Naive thymus-derived CD8-positive, alpha-beta T cell (primary cell): ENCODE measurements around the gene ATP8A2. TPM values are rescaled to one million over a fixed set of nuclear protein-coding genes. Genes with fewer than 3 reads are reported as not detected.
"Not testable (repeated sequence)": the region's sequence is repeated elsewhere in the genome, so short reads cannot be mapped to it uniquely, and the experiment has no call there.

Experiments
- ATAC-seq, 2 donors: fragments of 150-1000 bp; cut with Tn5 transposase in 1 of 2; sonication (Bioruptor Pico), chemical (Tn5 transposase) in 1 of 2; 1 replicate in 1 of 2; 2 replicates in 1 of 2; pipeline ENCODE4 v1.10.0; 2021; ENCODE audit warnings: mild to moderate bottlenecking in 2 of 2, moderate library complexity in 2 of 2
- POLR2A ChIA-PET: fragments of 350-600 bp; sonication (Branson Sonifier 250); formaldehyde crosslinking; loops from one replicate; lab custom pipeline; 2021; ENCODE audit warnings: antibody characterized with exemption; lab: Charles Lee
- DNase-seq, 10 donors: peaks; one replicate each; pipeline versions ENCODE4 v3.0.0 to v3.0.0-alpha.2; 2020 to 2022
- H3K27ac Mint-ChIP-seq, 10 donors: one replicate each; pipeline ENCODE4 v1.8.0; 2020 to 2022; ENCODE audit warnings: mild to moderate bottlenecking in 10 of 10, mixed read lengths in 10 of 10, moderate library complexity in 4 of 10, inconsistent platforms in 1 of 10
- H3K27me3 Mint-ChIP-seq, 5 donors: one replicate each; pipeline ENCODE4 v1.8.0; 2021 to 2022; ENCODE audit warnings: mixed read lengths in 5 of 5
- H3K36me3 Mint-ChIP-seq, 3 donors: one replicate each; pipeline ENCODE4 v1.8.0; 2020 to 2022; ENCODE audit warnings: mixed read lengths in 3 of 3, mild to moderate bottlenecking in 2 of 3, inconsistent platforms in 1 of 3
- H3K4me1 Mint-ChIP-seq, 4 donors: one replicate each; pipeline ENCODE4 v1.8.0; 2021 to 2022; ENCODE audit warnings: mixed read lengths in 4 of 4
- H3K4me3 Mint-ChIP-seq, 10 donors: one replicate each; pipeline ENCODE4 v1.8.0; 2020 to 2022; ENCODE audit warnings: mild to moderate bottlenecking in 10 of 10, mixed read lengths in 10 of 10, moderate library complexity in 6 of 10, inconsistent platforms in 1 of 10
- H3K9me3 Mint-ChIP-seq, 9 donors: one replicate each; pipeline ENCODE4 v1.8.0; 2020 to 2022; ENCODE audit warnings: mixed read lengths in 9 of 9, mild to moderate bottlenecking in 3 of 9, inconsistent platforms in 1 of 9, moderate library complexity in 1 of 9
- polyA plus RNA-seq, 3 donors: library from polyadenylated mRNA; unstranded; fragments of 300-500 nt; fragmentation: Illumina TruSeq; gene quantifications; one replicate each; pipeline ENCODE4 v1.2.3, GENCODE V29; 2021
- total RNA-seq, 8 experiments: library from RNA in 2 of 8; stranded (reverse) in 2 of 8; gene quantifications; one replicate each; pipeline ENCODE4 v1.2.3 and lab custom pipeline; 2021 to 2026

ATP8A2 gene
- total and polyA plus RNA-seq, 5 experiments from 2014 or later = 0.69 to 3.8 (median 2.9) TPM

- POLR2A ChIA-PET = no interaction called here
- H3K36me3 Mint-ChIP-seq = peaks cover 0 to 14% (median 0%) of the 10 kb centered on the region in 3 donors
- peaks cover 0 to 7% (median 0%) of the 10 kb centered on the region in 9 donors for H3K9me3 Mint-ChIP-seq
- ATAC-seq = no peak
- DNase-seq = no peak
- H3K4me3 Mint-ChIP-seq = no peak overlapping the region
- H3K4me1 Mint-ChIP-seq = peaks cover 3 to 10% (median 4%) of the 10 kb centered on the region in 4 donors
- peaks cover 25 to 56% (median 33%) of the 10 kb centered on the region in 5 donors for H3K27me3 Mint-ChIP-seq
- H3K27ac Mint-ChIP-seq = no peak overlapping the region
Measured at GRCh38 chr13:25473864-25474263, 102.1 kb downstream of the ATP8A2 start.

DNA sequence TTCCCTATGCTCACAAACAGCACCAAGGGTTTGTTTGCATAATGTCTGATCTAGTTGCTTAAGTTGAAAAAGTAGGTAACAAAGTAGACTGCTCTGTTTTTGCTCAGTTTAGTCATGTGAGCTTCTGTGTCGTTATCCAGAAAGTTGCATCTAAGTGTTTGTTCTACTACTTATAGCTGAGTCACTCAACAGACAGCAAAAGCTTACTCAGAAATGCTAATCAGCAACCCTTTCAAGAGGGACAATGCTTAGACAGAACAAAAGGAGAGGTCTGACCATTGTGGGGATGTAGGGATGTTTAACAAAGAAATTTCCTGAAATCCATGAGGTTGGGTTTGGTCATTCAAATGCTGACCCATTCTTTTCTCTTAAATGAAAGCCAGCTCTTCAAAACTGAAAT is 106.4 kb downstream of the ATP8A2 start:
- DNase-seq (no peak), ATAC-seq (no peak)
- peaks cover 6 to 22% (median 13%) of the 10 kb centered on the region in 9 donors for H3K9me3 Mint-ChIP-seq
- H3K4me1 Mint-ChIP-seq = no peaks in the 10 kb centered on the region
- POLR2A ChIA-PET = no interaction called here
- H3K27ac Mint-ChIP-seq = no peak overlapping the region
- H3K27me3 Mint-ChIP-seq = peaks cover 7 to 41% (median 11%) of the 10 kb centered on the region in 5 donors
- H3K36me3 Mint-ChIP-seq = peaks cover 0 to 7% (median 2%) of the 10 kb centered on the region in 3 donors
- H3K4me3 Mint-ChIP-seq = no peak overlapping the region

- H3K27ac Mint-ChIP-seq = no peak overlapping the region
- H3K4me3 Mint-ChIP-seq = no peak overlapping the region
- no peak for DNase-seq
- no peaks in the 10 kb centered on the region for H3K36me3 Mint-ChIP-seq
- POLR2A ChIA-PET = no interaction called here
- no peaks in the 10 kb centered on the region for H3K4me1 Mint-ChIP-seq
- ATAC-seq = no peak
- peaks cover 0 to 1% (median 0%) of the 10 kb centered on the region in 9 donors for H3K9me3 Mint-ChIP-seq
- H3K27me3 Mint-ChIP-seq = peaks cover 12 to 45% (median 17%) of the 10 kb centered on the region in 5 donors
Measured at GRCh38 chr13:25489238-25489637, 117.5 kb downstream of the ATP8A2 start.

- POLR2A ChIA-PET = no interaction called here
- ATAC-seq = no peak
- no peak overlapping the region for H3K27ac Mint-ChIP-seq
Measured at GRCh38 chr13:25490236-25490635, 118.5 kb downstream of the ATP8A2 start.

GRCh38 chr13:25493931-25494640 is 122.3 kb downstream of the ATP8A2 start:
- ATAC-seq = no peak
- Mint-ChIP-seq H3K9me3 (peaks cover 0 to 1% (median 0%) of the 10 kb centered on the region in 9 donors), H3K4me1 (no peaks in the 10 kb centered on the region), H3K27me3 (peaks cover 9 to 50% (median 19%) of the 10 kb centered on the region in 5 donors), H3K27ac (no peak overlapping the region), H3K36me3 (no peaks in the 10 kb centered on the region), H3K4me3 (no peak overlapping the region)
- DNase-seq = no peak
- POLR2A ChIA-PET = no interaction called here

More at GRCh38 chr13:25490236-25490635, 118.5 kb downstream of the ATP8A2 start:
- Mint-ChIP-seq H3K9me3 (peaks cover 0 to 1% (median 0%) of the 10 kb centered on the region in 9 donors), H3K4me1 (no peaks in the 10 kb centered on the region), H3K36me3 (no peaks in the 10 kb centered on the region), H3K4me3 (no peak overlapping the region), H3K27me3 (peaks cover 12 to 44% (median 23%) of the 10 kb centered on the region in 5 donors)
- no peak for DNase-seq

DNA sequence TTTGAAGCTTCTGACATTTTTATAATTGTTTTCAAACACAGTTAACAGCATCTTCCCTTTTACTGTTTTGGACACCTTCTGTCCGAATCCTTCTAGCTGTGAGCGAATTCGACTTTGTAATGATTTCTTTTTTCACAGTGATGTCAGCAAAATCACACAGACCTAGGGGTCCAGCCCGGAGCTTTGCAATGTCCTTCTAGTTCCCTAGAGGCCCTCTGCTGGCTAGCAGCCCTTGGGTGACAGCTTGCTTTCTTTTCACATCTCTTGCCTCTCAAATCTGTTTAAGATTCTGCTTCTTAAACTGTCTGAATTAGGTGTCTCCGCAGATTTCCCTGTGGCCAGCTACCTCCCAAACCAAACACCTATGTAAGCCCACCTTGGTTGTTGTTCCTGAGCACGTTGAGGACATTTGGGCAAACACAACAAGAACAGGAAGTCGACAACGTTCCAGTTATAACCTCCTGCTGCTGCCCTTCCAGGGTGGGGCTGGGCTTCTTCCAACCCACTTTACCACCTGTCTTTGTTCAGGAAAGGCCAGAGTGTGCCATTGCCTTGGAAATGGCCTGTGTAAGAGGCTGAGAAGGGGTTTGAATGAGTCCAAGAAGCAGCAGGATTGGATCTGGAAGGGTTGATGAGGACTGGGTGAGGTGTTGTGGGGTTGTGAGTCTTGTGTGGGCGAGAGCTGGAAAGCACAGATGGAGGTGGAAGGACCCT is 123.1 kb downstream of the ATP8A2 start:
- DNase-seq (no peak), ATAC-seq (no peak)
- no peak overlapping the region for H3K27ac Mint-ChIP-seq
- POLR2A ChIA-PET = interaction anchor here (0.7 kb wide), 1 partner anchor 655 kb away, joined by 3 read pairs; no protein-coding TSS in a partner anchor
- no peaks in the 10 kb centered on the region for H3K9me3 Mint-ChIP-seq
- H3K27me3 Mint-ChIP-seq = peaks cover 6 to 50% (median 14%) of the 10 kb centered on the region in 5 donors
- H3K36me3 Mint-ChIP-seq = no peaks in the 10 kb centered on the region
- no peak overlapping the region for H3K4me3 Mint-ChIP-seq
- no peaks in the 10 kb centered on the region for H3K4me1 Mint-ChIP-seq

GRCh38 chr13:25501231-25501630 is 129.5 kb downstream of the ATP8A2 start:
- H3K4me1 Mint-ChIP-seq = no peaks in the 10 kb centered on the region
- ATAC-seq = no peak
- no peaks in the 10 kb centered on the region for H3K36me3 Mint-ChIP-seq
- POLR2A ChIA-PET = no interaction called here
- H3K27ac Mint-ChIP-seq = no peak overlapping the region
- H3K27me3 Mint-ChIP-seq = peaks cover 2 to 69% (median 13%) of the 10 kb centered on the region in 5 donors
- H3K9me3 Mint-ChIP-seq = no peaks in the 10 kb centered on the region
- H3K4me3 Mint-ChIP-seq = no peak overlapping the region
- DNase-seq = no peak

- POLR2A ChIA-PET = no interaction called here
Measured at GRCh38 chr13:25502031-25502430, 130.3 kb downstream of the ATP8A2 start.

GRCh38 chr13:25502551-25502950 is 130.8 kb downstream of the ATP8A2 start:
- ATAC-seq (no peak), DNase-seq (no peak)
- Mint-ChIP-seq H3K4me1 (no peaks in the 10 kb centered on the region), H3K4me3 (no peak overlapping the region), H3K27me3 (peaks cover 4 to 82% (median 14%) of the 10 kb centered on the region in 5 donors), H3K36me3 (no peaks in the 10 kb centered on the region), H3K9me3 (no peaks in the 10 kb centered on the region), H3K27ac (no peak overlapping the region)
- POLR2A ChIA-PET = no interaction called here

More at GRCh38 chr13:25502031-25502430, 130.3 kb downstream of the ATP8A2 start:
- Mint-ChIP-seq H3K27me3 (peaks cover 4 to 77% (median 14%) of the 10 kb centered on the region in 5 donors), H3K27ac (no peak overlapping the region), H3K4me1 (no peaks in the 10 kb centered on the region), H3K36me3 (no peaks in the 10 kb centered on the region), H3K9me3 (no peaks in the 10 kb centered on the region), H3K4me3 (no peak overlapping the region)
- ATAC-seq (no peak), DNase-seq (no peak)

GRCh38 chr13:25503856-25504255 is 132.1 kb downstream of the ATP8A2 start:
- no peak overlapping the region for H3K4me3 Mint-ChIP-seq
- DNase-seq (no peak), ATAC-seq (no peak)
- H3K27ac Mint-ChIP-seq = no peak overlapping the region
- POLR2A ChIA-PET = no interaction called here
- H3K9me3 Mint-ChIP-seq = no peaks in the 10 kb centered on the region
- no peaks in the 10 kb centered on the region for H3K4me1 Mint-ChIP-seq
- peaks cover 4 to 74% (median 18%) of the 10 kb centered on the region in 5 donors for H3K27me3 Mint-ChIP-seq
- no peaks in the 10 kb centered on the region for H3K36me3 Mint-ChIP-seq

DNA sequence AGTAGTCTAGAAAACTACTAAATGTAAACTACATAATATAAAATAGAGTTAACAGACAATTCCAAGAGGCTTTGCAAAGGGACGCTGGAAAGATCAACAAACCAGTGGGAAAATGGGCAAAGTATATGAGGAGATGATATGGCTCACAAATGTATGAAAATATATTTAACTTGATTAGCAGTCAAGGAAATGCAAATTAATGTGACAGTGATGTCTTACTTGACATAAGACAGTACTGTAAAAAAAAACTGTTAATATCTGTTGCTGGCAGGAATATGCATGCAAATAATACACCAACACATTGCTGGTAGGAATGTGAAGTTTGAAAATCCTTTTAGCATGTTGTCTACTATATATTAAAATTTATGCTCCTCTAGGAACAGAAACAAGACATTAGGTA is 136.1 kb downstream of the ATP8A2 start:
- DNase-seq (no peak), ATAC-seq (no peak)
- Mint-ChIP-seq H3K36me3 (peaks cover 0 to 6% (median 1%) of the 10 kb centered on the region in 3 donors), H3K4me3 (no peak overlapping the region), H3K27ac (no peak overlapping the region), H3K4me1 (no peaks in the 10 kb centered on the region), H3K9me3 (peaks cover 0 to 12% (median 5%) of the 10 kb centered on the region in 9 donors), H3K27me3 (peaks cover 2 to 40% (median 10%) of the 10 kb centered on the region in 5 donors)
- POLR2A ChIA-PET = no interaction called here

GRCh38 chr13:25513060-25513459 is 141.3 kb downstream of the ATP8A2 start:
- H3K36me3 Mint-ChIP-seq, H3K27me3 Mint-ChIP-seq, H3K4me1 Mint-ChIP-seq, H3K4me3 Mint-ChIP-seq, POLR2A ChIA-PET, H3K27ac Mint-ChIP-seq, DNase-seq, ATAC-seq: not testable (repeated sequence)
- peaks cover 2 to 28% (median 10%) of the 10 kb centered on the region in 9 donors for H3K9me3 Mint-ChIP-seq

DNA sequence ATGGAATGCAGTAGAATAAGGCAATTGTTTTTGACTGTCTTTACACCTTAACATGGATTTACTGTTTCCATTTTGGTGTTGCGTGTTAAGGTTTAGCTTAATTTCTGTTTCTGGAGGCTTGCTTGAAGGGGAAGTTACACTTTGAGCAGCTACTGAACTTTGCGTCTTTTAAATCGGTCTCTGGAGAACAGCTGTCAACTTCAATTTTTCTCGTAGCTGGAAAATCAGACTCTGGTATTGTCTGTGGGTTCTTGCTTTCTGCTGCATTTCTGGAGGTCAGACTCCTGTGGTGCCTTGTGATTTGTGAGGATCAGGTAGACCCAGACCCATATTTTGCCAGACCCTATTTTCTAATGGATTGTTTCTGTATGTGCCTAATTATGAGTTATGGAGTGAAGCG is 146.7 kb downstream of the ATP8A2 start:
- DNase-seq (no peak), ATAC-seq (no peak)
- Mint-ChIP-seq H3K4me3 (no peak overlapping the region), H3K9me3 (peaks cover 0 to 24% (median 10%) of the 10 kb centered on the region in 9 donors), H3K4me1 (peaks cover 0 to 4% (median 0%) of the 10 kb centered on the region in 4 donors), H3K27me3 (peaks cover 2 to 31% (median 19%) of the 10 kb centered on the region in 5 donors), H3K36me3 (peaks cover 0 to 6% (median 0%) of the 10 kb centered on the region in 3 donors), H3K27ac (no peak overlapping the region)
- POLR2A ChIA-PET = no interaction called here
